ENCODE measurements around the gene PDZRN3.

The PDZRN3 gene

GRCh38 chr3:73350996-73351395 is 273.7 kb downstream of the PDZRN3 start:
- H3K27ac ChIP-seq (ENCODE audit: poor library complexity, severe bottlenecking): no peak overlapping the region
- peaks cover 4% of the 10 kb centered on the region for H3K27me3 ChIP-seq (ENCODE audit: insufficient read depth, poor library complexity, severe bottlenecking)
- no peaks in the 10 kb centered on the region for H3K36me3 ChIP-seq (ENCODE audit: low read depth)
- DNase-seq (ENCODE audit: low spot score) (no peak), ATAC-seq (ENCODE audit: low read depth) (no peak; the same call in 2 of the 3 replicates)
- no peak overlapping the region for H3K4me3 ChIP-seq (ENCODE audit: severe bottlenecking)
- TF ChIP-seq CTCF (IDR thresholded peaks at IDR 0.05; ENCODE audit: poor library complexity, severe bottlenecking): no peak
- no peaks in the 10 kb centered on the region for H3K4me1 ChIP-seq (ENCODE audit: insufficient read depth, poor library complexity, severe bottlenecking)
- no peaks in the 10 kb centered on the region for H3K9me3 ChIP-seq (ENCODE audit: severe bottlenecking)

- DNase-seq (ENCODE audit: low spot score) (no peak), ATAC-seq (ENCODE audit: low read depth) (no peak)
- TF ChIP-seq CTCF (IDR thresholded peaks at IDR 0.05; ENCODE audit: poor library complexity, severe bottlenecking): no peak
- Histone ChIP-seq H3K4me1 (ENCODE audit: insufficient read depth, poor library complexity, severe bottlenecking) (no peaks in the 10 kb centered on the region), H3K36me3 (ENCODE audit: low read depth) (no peaks in the 10 kb centered on the region), H3K9me3 (ENCODE audit: severe bottlenecking) (no peaks in the 10 kb centered on the region), H3K4me3 (ENCODE audit: severe bottlenecking) (no peak overlapping the region), H3K27me3 (ENCODE audit: insufficient read depth, poor library complexity, severe bottlenecking) (peaks cover 4% of the 10 kb centered on the region), H3K27ac (ENCODE audit: poor library complexity, severe bottlenecking) (no peak overlapping the region)
Measured at GRCh38 chr3:73349657-73350056, 275.1 kb downstream of the PDZRN3 start.

GRCh38 chr3:73342077-73342476 is 282.7 kb downstream of the PDZRN3 start:
- TF ChIP-seq CTCF (IDR thresholded peaks at IDR 0.05; ENCODE audit: poor library complexity, severe bottlenecking): no peak
- Histone ChIP-seq H3K4me1 (ENCODE audit: insufficient read depth, poor library complexity, severe bottlenecking) (no peaks in the 10 kb centered on the region), H3K36me3 (ENCODE audit: low read depth) (no peaks in the 10 kb centered on the region), H3K27me3 (ENCODE audit: insufficient read depth, poor library complexity, severe bottlenecking) (no peaks in the 10 kb centered on the region), H3K4me3 (ENCODE audit: severe bottlenecking) (no peak overlapping the region), H3K9me3 (ENCODE audit: severe bottlenecking) (no peaks in the 10 kb centered on the region), H3K27ac (ENCODE audit: poor library complexity, severe bottlenecking) (no peak overlapping the region)
- DNase-seq (ENCODE audit: low spot score) (no peak), ATAC-seq (ENCODE audit: low read depth) (no peak)

GRCh38 chr3:73341272-73341935 is 283.3 kb downstream of the PDZRN3 start:
- Histone ChIP-seq H3K27me3 (ENCODE audit: insufficient read depth, poor library complexity, severe bottlenecking) (no peaks in the 10 kb centered on the region), H3K4me1 (ENCODE audit: insufficient read depth, poor library complexity, severe bottlenecking) (no peaks in the 10 kb centered on the region), H3K9me3 (ENCODE audit: severe bottlenecking) (no peaks in the 10 kb centered on the region), H3K27ac (ENCODE audit: poor library complexity, severe bottlenecking) (no peak overlapping the region), H3K36me3 (ENCODE audit: low read depth) (no peaks in the 10 kb centered on the region), H3K4me3 (ENCODE audit: severe bottlenecking) (no peak overlapping the region)
- no peak for TF ChIP-seq CTCF (IDR thresholded peaks at IDR 0.05; ENCODE audit: poor library complexity, severe bottlenecking)
- ATAC-seq (ENCODE audit: low read depth): no peak
- no peak for DNase-seq (ENCODE audit: low spot score)

GRCh38 chr3:73332558-73332957 is 292.2 kb downstream of the PDZRN3 start:
- Histone ChIP-seq H3K4me3 (ENCODE audit: severe bottlenecking) (no peak overlapping the region), H3K9me3 (ENCODE audit: severe bottlenecking) (no peaks in the 10 kb centered on the region), H3K27me3 (ENCODE audit: insufficient read depth, poor library complexity, severe bottlenecking) (no peaks in the 10 kb centered on the region), H3K4me1 (ENCODE audit: insufficient read depth, poor library complexity, severe bottlenecking) (no peaks in the 10 kb centered on the region), H3K27ac (ENCODE audit: poor library complexity, severe bottlenecking) (no peak overlapping the region), H3K36me3 (ENCODE audit: low read depth) (no peaks in the 10 kb centered on the region)
- DNase-seq (ENCODE audit: low spot score) (no peak), ATAC-seq (ENCODE audit: low read depth) (no peak)
- TF ChIP-seq CTCF (IDR thresholded peaks at IDR 0.05; ENCODE audit: poor library complexity, severe bottlenecking): no peak
